GM19043 (cell line): Measurements from ENCODE around the gene CCDC106.
A peak's percentile ranks its signal among the peaks of the same experiment; 100 is the strongest.

Experiments
- ATAC-seq: cut with Tn5 transposase; IDR thresholded peaks from one replicate; pipeline ENCODE4 v1.9.1; 2021; ENCODE audit warnings: low read depth; ENCODE audit not compliant: unreplicated experiment

CCDC106 gene

GRCh38 chr19:55647732-55648584, at the start of gene CCDC106:
CCDC106 (plus strand) TSS chr19:55648212; CDS start chr19:55649047, 835 bp downstream.
- ATAC-seq = no peak

- peak; percentile 42 for ATAC-seq
Observed at GRCh38 chr19:55598719-55599467, 49.1 kb upstream of the CCDC106 start.

- peak; percentile 42 for ATAC-seq
Observed at GRCh38 chr19:55599468-55599841, 48.6 kb upstream of the CCDC106 start, which contains the start of gene FIZ1. FIZ1 (minus strand) TSS chr19:55599517; CDS start chr19:55597865, 1,652 bp downstream.

- ATAC-seq = peak; percentile 32
Observed at GRCh38 chr19:55599842-55600661, 48.0 kb upstream of the CCDC106 start, which contains the start of gene ZNF524. ZNF524 (plus strand) TSS chr19:55600288; CDS start chr19:55602113, 1,825 bp downstream.

GRCh38 chr19:55600662-55601028, 47.4 kb upstream of the CCDC106 start:
- no peak for ATAC-seq

- ATAC-seq = no peak
Observed at GRCh38 chr19:55601084-55601483, 46.9 kb upstream of the CCDC106 start.

GRCh38 chr19:55602104-55603001, 45.7 kb upstream of the CCDC106 start:
- ATAC-seq = no peak

GRCh38 chr19:55603115-55603514, 44.9 kb upstream of the CCDC106 start:
- ATAC-seq = no peak

- no peak for ATAC-seq
Observed at GRCh38 chr19:55603581-55604292, 44.3 kb upstream of the CCDC106 start.

GRCh38 chr19:55605207-55605636, 42.8 kb upstream of the CCDC106 start:
- peak; percentile 63 for ATAC-seq

GRCh38 chr19:55605637-55606470, 42.2 kb upstream of the CCDC106 start, which contains the start of gene ZNF865:
ZNF865 (plus strand) TSS chr19:55605647; CDS start chr19:55613619, 7,972 bp downstream.
- no peak for ATAC-seq

- no peak for ATAC-seq
Observed at GRCh38 chr19:55606471-55606787, 41.6 kb upstream of the CCDC106 start.

GRCh38 chr19:55606817-55607216, 41.2 kb upstream of the CCDC106 start:
- ATAC-seq = no peak

- ATAC-seq = no peak
Observed at GRCh38 chr19:55609326-55609725, 38.7 kb upstream of the CCDC106 start.

GRCh38 chr19:55611300-55611982, 36.6 kb upstream of the CCDC106 start:
- ATAC-seq = no peak

- no peak for ATAC-seq
Observed at GRCh38 chr19:55611983-55612645, 35.9 kb upstream of the CCDC106 start.

GRCh38 chr19:55613396-55613795, 34.6 kb upstream of the CCDC106 start:
- ATAC-seq = no peak
